ENCODE results near the gene PHF14. TPM values are rescaled to one million over a fixed set of nuclear protein-coding genes. Genes with fewer than 3 reads are reported as not detected.

Gene PHF14
- total RNA-seq, 1 donor = 35.6 TPM

GRCh38 chr7:11120675-11121220 is 147.1 kb downstream of the PHF14 start:
- no peak for DNase-seq (ENCODE audit: low read depth)
- H3K4me3 ChIP-seq (ENCODE audit: low read depth, low read length) = no peak overlapping the region
- no peak for TF ChIP-seq CTCF (IDR thresholded peaks at IDR 0.05; ENCODE audit: insufficient read depth, low read length)

GRCh38 chr7:11124856-11125559 is 151.3 kb downstream of the PHF14 start:
- H3K4me3 ChIP-seq (ENCODE audit: low read depth, low read length) = no peak overlapping the region
- TF ChIP-seq CTCF (IDR thresholded peaks at IDR 0.05; ENCODE audit: insufficient read depth, low read length) = no peak
- DNase-seq (ENCODE audit: low read depth) = no peak

GRCh38 chr7:11127114-11127785 is 153.6 kb downstream of the PHF14 start:
- H3K4me3 ChIP-seq (ENCODE audit: low read depth, low read length) = no peak overlapping the region
- no peak for DNase-seq (ENCODE audit: low read depth)
- TF ChIP-seq CTCF (IDR thresholded peaks at IDR 0.05; ENCODE audit: insufficient read depth, low read length) = no peak

- DNase-seq (ENCODE audit: low read depth) = no peak
- no peak overlapping the region for H3K4me3 ChIP-seq (ENCODE audit: low read depth, low read length)
- no peak for TF ChIP-seq CTCF (IDR thresholded peaks at IDR 0.05; ENCODE audit: insufficient read depth, low read length)
Observed at GRCh38 chr7:11127988-11128387, 154.3 kb downstream of the PHF14 start.

- no peak overlapping the region for H3K4me3 ChIP-seq (ENCODE audit: low read depth, low read length)
- no peak for TF ChIP-seq CTCF (IDR thresholded peaks at IDR 0.05; ENCODE audit: insufficient read depth, low read length)
- DNase-seq (ENCODE audit: low read depth) = no peak
Observed at GRCh38 chr7:11128498-11128897, 154.8 kb downstream of the PHF14 start.

GRCh38 chr7:11130012-11130411 is 156.3 kb downstream of the PHF14 start:
- TF ChIP-seq CTCF (IDR thresholded peaks at IDR 0.05; ENCODE audit: insufficient read depth, low read length) = no peak
- H3K4me3 ChIP-seq (ENCODE audit: low read depth, low read length) = no peak overlapping the region
- DNase-seq (ENCODE audit: low read depth) = no peak
